Gastrocnemius medialis (tissue), 4 donors: ENCODE results near the gene EPYC.

Source experiments
- CTCF ChIP-seq, 5 experiments: fragments of 450-650 bp in 3 of 5; fragments of 200-600 bp in 2 of 5; sonication (generic) in 2 of 5; IDR thresholded peaks in 4 of 5; conservative IDR thresholded peaks in 1 of 5; 1 replicate in 4 of 5; 2 replicates in 1 of 5; pipeline ENCODE4 v1.5.1; 2016 to 2019; ENCODE audit warnings: antibody characterized with exemption in 5 of 5, mild to moderate bottlenecking in 3 of 5, moderate library complexity in 3 of 5
- POLR2A ChIP-seq, 2 donors: fragments of 450-650 bp; IDR thresholded peaks; one replicate each; pipeline ENCODE4 v1.6.1; 2017; ENCODE audit warnings: antibody characterized with exemption in 2 of 2, mild to moderate bottlenecking in 2 of 2, moderate library complexity in 2 of 2

DNA sequence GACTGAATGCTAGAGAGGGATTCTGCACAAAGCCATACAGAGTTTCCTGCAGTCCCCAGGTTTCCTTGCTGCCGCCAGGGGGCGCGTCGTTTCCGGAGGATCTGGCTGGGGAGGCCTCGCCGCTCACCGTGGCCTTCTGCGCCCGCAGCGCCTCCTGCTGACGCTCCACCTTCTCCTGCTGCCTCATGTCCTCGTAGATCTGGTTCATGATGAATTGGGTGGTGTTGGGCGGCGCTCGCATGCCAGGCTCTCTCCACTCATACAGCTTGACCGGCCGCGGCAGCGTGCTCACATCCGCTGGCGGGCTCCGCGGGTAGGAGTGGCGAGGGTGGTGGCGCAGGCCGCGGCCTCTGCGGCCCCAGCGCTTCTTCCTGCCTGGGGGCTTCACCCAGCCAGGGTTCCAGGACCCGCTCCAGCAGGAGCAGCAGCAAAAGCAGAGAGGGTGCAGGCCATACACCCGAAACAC, 50.8 kb downstream of the EPYC start:
- no peak for TF ChIP-seq CTCF (IDR thresholded peaks at IDR 0.05 in 4 of 5, conservative IDR thresholded peaks at IDR 0.05 in 1 of 5)
- no peak for TF ChIP-seq POLR2A (IDR thresholded peaks at IDR 0.05)
